Caco-2 (cell line): ENCODE results near the gene EHD4. TPM values are rescaled to one million over a fixed set of nuclear protein-coding genes. Genes with fewer than 3 reads are reported as not detected.

Experiments
- BruUV-seq: library from RNA; stranded (reverse); fragments of 400-500 nt; replicated peaks from 2 replicates; lab custom pipeline; 2021; lab: Mats Ljungman, UMichigan
- CTCF ChIA-PET: fragments of 300-600 bp; sonication (Branson Sonifier 250); formaldehyde crosslinking; loops from one replicate; lab custom pipeline; 2022; ENCODE audit warnings: antibody characterized with exemption; lab: Charles Lee
- POLR2A ChIA-PET: fragments of 300-600 bp; sonication (Branson Sonifier 250); formaldehyde crosslinking; loops from one replicate; lab custom pipeline; 2022; ENCODE audit warnings: antibody characterized with exemption; lab: Charles Lee
- DNase-seq, 2 experiments: peaks; one replicate each; pipeline versions ENCODE4 v3.0.0 to v3.0.0-alpha.2; 2020 to 2022
- H3K27me3 ChIP-seq: replicated peaks from 2 replicates; pipeline ENCODE4 v1.6.0; 2011; ENCODE audit warnings: low read length; ENCODE audit not compliant: control insufficient read depth, insufficient read depth
- H3K36me3 ChIP-seq: 2 replicates; pipeline ENCODE4 v1.5.1; 2011; ENCODE audit warnings: low read length; ENCODE audit not compliant: control insufficient read depth, insufficient read depth
- H3K4me1 ChIP-seq: fragments of 250-450 bp; sonication (Bioruptor Pico); 2 replicates; pipeline ENCODE4 v1.5.1; 2020; ENCODE audit warnings: mild to moderate bottlenecking
- H3K4me3 ChIP-seq: 2 replicates; pipeline ENCODE4 v1.5.1; 2011; ENCODE audit warnings: low read depth, mild to moderate bottlenecking, control low read depth, low read length
- H3K9me3 ChIP-seq: fragments of 250-450 bp; sonication (Bioruptor Pico); 2 replicates; pipeline ENCODE4 v1.5.1; 2020; ENCODE audit warnings: mild to moderate bottlenecking, moderate library complexity
- H3K27ac Mint-ChIP-seq: one replicate; pipeline ENCODE4 v1.8.0; 2022; ENCODE audit warnings: mixed read lengths; ENCODE audit not compliant: unreplicated experiment
- H3K27me3 Mint-ChIP-seq: one replicate; pipeline ENCODE4 v1.8.0; 2022; ENCODE audit warnings: mixed read lengths; ENCODE audit not compliant: insufficient read depth, unreplicated experiment
- H3K36me3 Mint-ChIP-seq: one replicate; pipeline ENCODE4 v1.8.0; 2022; ENCODE audit warnings: mild to moderate bottlenecking, mixed read lengths; ENCODE audit not compliant: insufficient read depth, unreplicated experiment
- H3K4me1 Mint-ChIP-seq: one replicate; pipeline ENCODE4 v1.8.0; 2022; ENCODE audit warnings: low read depth, mixed read lengths; ENCODE audit not compliant: unreplicated experiment
- H3K4me3 Mint-ChIP-seq: one replicate; pipeline ENCODE4 v1.8.0; 2022; ENCODE audit warnings: mild to moderate bottlenecking, moderate library complexity, mixed read lengths; ENCODE audit not compliant: unreplicated experiment
- H3K9me3 Mint-ChIP-seq: one replicate; pipeline ENCODE4 v1.8.0; 2022; ENCODE audit warnings: mixed read lengths; ENCODE audit not compliant: unreplicated experiment
- CTCF ChIP-seq, 2 experiments: fragments of 200-600 bp in 1 of 2; IDR thresholded peaks; 1 replicate in 1 of 2; 2 replicates in 1 of 2; pipeline versions ENCODE4 v1.5.1 to v1.8.0; 2011 to 2022; ENCODE audit warnings: antibody characterized with exemption in 1 of 2, control low read depth in 1 of 2, inconsistent platforms in 1 of 2, low read depth in 1 of 2, low read length in 1 of 2, mild to moderate bottlenecking in 1 of 2, moderate library complexity in 1 of 2; ENCODE audit not compliant: insufficient read depth in 1 of 2, severe bottlenecking in 1 of 2, unreplicated experiment in 1 of 2
- intact Hi-C: fragments of 100-400 bp; cut with micrococcal nuclease; formaldehyde crosslinking; loops from one replicate; pipeline ENCODE4 v1.10.0; 2022; ENCODE audit not compliant: unreplicated experiment
- total RNA-seq: library from RNA; stranded (reverse); gene quantifications from 2 replicates; pipeline ENCODE4 v1.2.3, GENCODE V29; 2022

Gene EHD4
- total RNA-seq, 1 experiment from 2014 or later, result 31.6 TPM

GRCh38 chr15:41888662-41889253 is 83.6 kb downstream of the EHD4 start:
- peaks cover 4% of the 10 kb centered on the region for H3K36me3 Mint-ChIP-seq
- H3K4me1 Mint-ChIP-seq, result no peaks in the 10 kb centered on the region
- H3K4me1 ChIP-seq, result no peaks in the 10 kb centered on the region
- H3K27ac Mint-ChIP-seq, result no peak overlapping the region
- CTCF ChIA-PET, result no interaction called here
- no peak overlapping the region for H3K4me3 Mint-ChIP-seq
- H3K9me3 ChIP-seq, result no peaks in the 10 kb centered on the region
- TF ChIP-seq CTCF (IDR thresholded peaks at IDR 0.05; ENCODE audit: insufficient read depth in 1 of 2, low read depth in 1 of 2, low read length in 1 of 2, severe bottlenecking in 1 of 2, unreplicated experiment in 1 of 2), result no peak
- intact Hi-C loops, result no loop called here
- H3K9me3 Mint-ChIP-seq, result no peaks in the 10 kb centered on the region
- no peak for DNase-seq
- POLR2A ChIA-PET, result no interaction called here
- H3K27me3 Mint-ChIP-seq, result no peaks in the 10 kb centered on the region
- H3K36me3 ChIP-seq, result no peaks in the 10 kb centered on the region
- no TSS peak for BruUV-seq
- no peak overlapping the region for H3K4me3 ChIP-seq
- no peaks in the 10 kb centered on the region for H3K27me3 ChIP-seq

GRCh38 chr15:41887893-41888292 is 84.5 kb downstream of the EHD4 start:
- no peak for DNase-seq
- no TSS peak for BruUV-seq
- Histone ChIP-seq H3K9me3 (no peaks in the 10 kb centered on the region), H3K4me1 (no peaks in the 10 kb centered on the region), H3K36me3 (no peaks in the 10 kb centered on the region), H3K4me3 (no peak overlapping the region), H3K27me3 (no peaks in the 10 kb centered on the region)
- H3K4me1 Mint-ChIP-seq, result no peaks in the 10 kb centered on the region
- no peak overlapping the region for H3K27ac Mint-ChIP-seq
- H3K9me3 Mint-ChIP-seq, result no peaks in the 10 kb centered on the region
- CTCF ChIA-PET, result no interaction called here
- no peaks in the 10 kb centered on the region for H3K27me3 Mint-ChIP-seq
- POLR2A ChIA-PET, result no interaction called here
- TF ChIP-seq CTCF (IDR thresholded peaks at IDR 0.05; ENCODE audit: insufficient read depth in 1 of 2, low read depth in 1 of 2, low read length in 1 of 2, severe bottlenecking in 1 of 2, unreplicated experiment in 1 of 2), result no peak
- intact Hi-C loops, result no loop called here
- H3K36me3 Mint-ChIP-seq, result no peaks in the 10 kb centered on the region
- no peak overlapping the region for H3K4me3 Mint-ChIP-seq

GRCh38 chr15:41887161-41887560 is 85.2 kb downstream of the EHD4 start:
- Histone ChIP-seq H3K36me3 (no peaks in the 10 kb centered on the region), H3K9me3 (no peaks in the 10 kb centered on the region), H3K4me1 (no peaks in the 10 kb centered on the region), H3K4me3 (no peak overlapping the region), H3K27me3 (no peaks in the 10 kb centered on the region)
- no peaks in the 10 kb centered on the region for H3K4me1 Mint-ChIP-seq
- no peak for TF ChIP-seq CTCF (IDR thresholded peaks at IDR 0.05; ENCODE audit: insufficient read depth in 1 of 2, low read depth in 1 of 2, low read length in 1 of 2, severe bottlenecking in 1 of 2, unreplicated experiment in 1 of 2)
- no peaks in the 10 kb centered on the region for H3K9me3 Mint-ChIP-seq
- ChIA-PET CTCF (no interaction called here), POLR2A (no interaction called here)
- H3K4me3 Mint-ChIP-seq, result no peak overlapping the region
- intact Hi-C loops, result no loop called here
- BruUV-seq, result no TSS peak
- no peaks in the 10 kb centered on the region for H3K36me3 Mint-ChIP-seq
- no peak overlapping the region for H3K27ac Mint-ChIP-seq
- no peak for DNase-seq
- H3K27me3 Mint-ChIP-seq, result no peaks in the 10 kb centered on the region
